ENCODE results near the gene CA14.

DNA sequence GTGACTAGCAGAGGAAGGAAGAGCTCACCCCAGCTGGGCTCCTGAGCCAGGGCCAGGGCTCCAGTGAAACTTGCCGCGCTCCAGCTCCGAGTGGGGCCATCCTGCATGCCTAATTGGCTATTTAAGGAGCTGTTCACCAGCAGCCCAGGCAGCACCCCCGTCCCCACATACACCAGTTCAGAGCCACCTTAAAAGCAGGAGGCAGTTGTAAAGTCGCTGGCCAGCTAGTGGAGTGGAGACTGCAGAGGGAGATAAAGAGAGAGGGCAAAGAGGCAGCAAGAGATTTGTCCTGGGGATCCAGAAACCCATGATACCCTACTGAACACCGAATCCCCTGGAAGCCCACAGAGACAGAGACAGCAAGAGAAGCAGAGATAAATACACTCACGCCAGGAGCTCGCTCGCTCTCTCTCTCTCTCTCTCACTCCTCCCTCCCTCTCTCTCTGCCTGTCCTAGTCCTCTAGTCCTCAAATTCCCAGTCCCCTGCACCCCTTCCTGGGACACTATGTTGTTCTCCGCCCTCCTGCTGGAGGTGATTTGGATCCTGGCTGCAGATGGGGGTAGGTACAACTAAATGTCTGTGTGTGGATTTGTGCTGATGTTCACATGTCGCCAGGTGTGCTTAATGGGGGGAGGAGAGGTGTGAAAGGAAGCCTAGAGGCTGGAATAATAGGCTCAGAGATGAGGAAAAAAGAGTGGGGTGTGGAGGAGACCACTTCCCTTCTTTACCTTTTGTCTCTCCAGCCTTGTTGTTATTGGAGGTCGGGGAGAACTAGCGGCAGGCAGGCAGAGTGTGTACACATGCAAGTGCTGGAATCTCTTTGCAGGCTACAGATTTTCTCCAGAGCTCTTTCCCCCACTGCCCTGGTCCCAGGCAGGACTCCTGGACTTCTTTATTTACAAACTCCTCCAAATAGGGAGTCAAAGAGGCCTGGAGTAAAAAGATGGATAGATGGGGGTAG, at the start of gene CA14:
- TF ChIP-seq, protein P1, sequence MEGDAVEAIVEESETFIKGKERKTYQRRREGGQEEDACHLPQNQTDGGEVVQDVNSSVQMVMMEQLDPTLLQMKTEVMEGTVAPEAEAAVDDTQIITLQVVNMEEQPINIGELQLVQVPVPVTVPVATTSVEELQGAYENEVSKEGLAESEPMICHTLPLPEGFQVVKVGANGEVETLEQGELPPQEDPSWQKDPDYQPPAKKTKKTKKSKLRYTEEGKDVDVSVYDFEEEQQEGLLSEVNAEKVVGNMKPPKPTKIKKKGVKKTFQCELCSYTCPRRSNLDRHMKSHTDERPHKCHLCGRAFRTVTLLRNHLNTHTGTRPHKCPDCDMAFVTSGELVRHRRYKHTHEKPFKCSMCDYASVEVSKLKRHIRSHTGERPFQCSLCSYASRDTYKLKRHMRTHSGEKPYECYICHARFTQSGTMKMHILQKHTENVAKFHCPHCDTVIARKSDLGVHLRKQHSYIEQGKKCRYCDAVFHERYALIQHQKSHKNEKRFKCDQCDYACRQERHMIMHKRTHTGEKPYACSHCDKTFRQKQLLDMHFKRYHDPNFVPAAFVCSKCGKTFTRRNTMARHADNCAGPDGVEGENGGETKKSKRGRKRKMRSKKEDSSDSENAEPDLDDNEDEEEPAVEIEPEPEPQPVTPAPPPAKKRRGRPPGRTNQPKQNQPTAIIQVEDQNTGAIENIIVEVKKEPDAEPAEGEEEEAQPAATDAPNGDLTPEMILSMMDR (conservative IDR thresholded peaks at IDR 0.05; ENCODE audit: low read length), result no peak
- no peak for TF ChIP-seq EZH2phosphoT487 (IDR thresholded peaks at IDR 0.05; ENCODE audit: borderline replicate concordance)

All from Loucy (cell line).